Hematopoietic multipotent progenitor cell (in vitro differentiated cells): ENCODE results near the gene EPB41L3. TPM values are rescaled to one million over a fixed set of nuclear protein-coding genes. Genes with fewer than 3 reads are reported as not detected.

ENCODE experiments used
- DNase-seq, 3 donors: peaks; one replicate each; pipeline ENCODE4 v3.0.0-alpha.2; 2011 to 2015; ENCODE audit warnings: low read depth in 2 of 3, low spot score in 2 of 3
- total RNA-seq: library from RNA; depleted of rRNA; stranded (reverse); fragments of >200 nt; gene quantifications from one replicate; pipeline ENCODE4 v1.2.3, GENCODE V29; 2012

EPB41L3 gene
- 6.2 TPM for total RNA-seq

GRCh38 chr18:5543773-5544389 lies at the start of gene EPB41L3:
EPB41L3 (minus strand) TSS chr18:5543997; CDS start chr18:5489183, 54,814 bp downstream.
- DNase-seq = peak in 2 of 3 donors; percentile 45 to 54

- DNase-seq = no peak
Measured at GRCh38 chr18:5588529-5588928, 44.7 kb upstream of the EPB41L3 start.

GRCh38 chr18:5585653-5586052 lies 41.9 kb upstream of the EPB41L3 start:
- no peak for DNase-seq

- DNase-seq = no peak
Measured at GRCh38 chr18:5584746-5585417, 41.1 kb upstream of the EPB41L3 start.

- no peak for DNase-seq
Measured at GRCh38 chr18:5582849-5583681, 39.3 kb upstream of the EPB41L3 start.

- DNase-seq = no peak
Measured at GRCh38 chr18:5582076-5582475, 38.3 kb upstream of the EPB41L3 start.

GRCh38 chr18:5574843-5575242 lies 31.0 kb upstream of the EPB41L3 start:
- DNase-seq = no peak

- no peak for DNase-seq
Measured at GRCh38 chr18:5571666-5572065, 27.9 kb upstream of the EPB41L3 start.

- peak in 2 of 3 donors; percentile 16 to 33 for DNase-seq
Measured at GRCh38 chr18:5570613-5571012, 26.8 kb upstream of the EPB41L3 start.

GRCh38 chr18:5568416-5568815 lies 24.6 kb upstream of the EPB41L3 start:
- no peak for DNase-seq

- DNase-seq = no peak
Measured at GRCh38 chr18:5558851-5559250, 15.1 kb upstream of the EPB41L3 start.

GRCh38 chr18:5556310-5556974 lies 12.6 kb upstream of the EPB41L3 start:
- DNase-seq = no peak

- DNase-seq = no peak
Measured at GRCh38 chr18:5554629-5555028, 10.8 kb upstream of the EPB41L3 start.

- DNase-seq = peak in 2 of 3 donors; percentile 50 to 69
Measured at GRCh38 chr18:5546660-5547059, 2.9 kb upstream of the EPB41L3 start.

- peak in 2 of 3 donors; percentile 18 to 31 for DNase-seq
Measured at GRCh38 chr18:5543036-5543680, 639 bp downstream of the EPB41L3 start.

GRCh38 chr18:5542515-5543035 lies 1.2 kb downstream of the EPB41L3 start:
- DNase-seq = peak in 2 of 3 donors; percentile 64 to 74

GRCh38 chr18:5541644-5542043 lies 2.2 kb downstream of the EPB41L3 start:
- DNase-seq = no peak

GRCh38 chr18:5539391-5539790 lies 4.4 kb downstream of the EPB41L3 start:
- no peak for DNase-seq

GRCh38 chr18:5538544-5538943 lies 5.3 kb downstream of the EPB41L3 start:
- DNase-seq = no peak

- no peak for DNase-seq
Measured at GRCh38 chr18:5537860-5538259, 5.9 kb downstream of the EPB41L3 start.
